GM12878 (cell line): ENCODE results near the gene GSG1L2.

Experiments
- CTCF ChIP-seq, 3 experiments: IDR thresholded peaks in 2 of 3; conservative IDR thresholded peaks in 1 of 3; 2 replicates each; pipeline ENCODE4 v1.5.1; 2011; ENCODE audit warnings: low read depth in 3 of 3, low read length in 3 of 3, mild to moderate bottlenecking in 3 of 3, control low read depth in 2 of 3, moderate library complexity in 2 of 3, inconsistent platforms in 1 of 3, mixed read lengths in 1 of 3; ENCODE audit not compliant: control insufficient read depth in 2 of 3, insufficient read depth in 1 of 3; ENCODE audit errors: extremely low read depth in 1 of 3
- ESRRA ChIP-seq: IDR thresholded peaks from 2 replicates; pipeline ENCODE4 v1.6.1; 2012; ENCODE audit warnings: mild to moderate bottlenecking, low read length, improper control_type of control experiment
- ETV6 ChIP-seq, 2 experiments: fragments of 450-650 bp in 1 of 2; IDR thresholded peaks in 1 of 2; conservative IDR thresholded peaks in 1 of 2; 2 replicates each; pipeline ENCODE4 v1.6.1; 2014; ENCODE audit warnings: antibody characterized with exemption in 1 of 2, borderline replicate concordance in 1 of 2, low read depth in 1 of 2, mild to moderate bottlenecking in 1 of 2, moderate library complexity in 1 of 2
- POLR2AphosphoS5 ChIP-seq: IDR thresholded peaks from 2 replicates; pipeline ENCODE4 v1.6.1; 2011; ENCODE audit warnings: mild to moderate bottlenecking, low read length, inconsistent platforms
- RAD51 ChIP-seq: fragments of 450-650 bp; IDR thresholded peaks from 2 replicates; pipeline ENCODE4 v1.6.1; 2016; ENCODE audit warnings: moderate library complexity, mild to moderate bottlenecking, inconsistent platforms
- SREBF2 ChIP-seq: IDR thresholded peaks from 2 replicates; pipeline ENCODE4 v1.6.1; 2012; ENCODE audit warnings: mild to moderate bottlenecking, low read length
- YY1 ChIP-seq: IDR thresholded peaks from 2 replicates; pipeline ENCODE4 v1.6.1; 2011; ENCODE audit warnings: low read depth, mild to moderate bottlenecking, low read length
- TF ChIP-seq, protein P1 (sequence below): IDR thresholded peaks from 2 replicates; pipeline ENCODE4 v1.6.1; 2012; ENCODE audit warnings: mild to moderate bottlenecking, low read depth, low read length

DNA sequence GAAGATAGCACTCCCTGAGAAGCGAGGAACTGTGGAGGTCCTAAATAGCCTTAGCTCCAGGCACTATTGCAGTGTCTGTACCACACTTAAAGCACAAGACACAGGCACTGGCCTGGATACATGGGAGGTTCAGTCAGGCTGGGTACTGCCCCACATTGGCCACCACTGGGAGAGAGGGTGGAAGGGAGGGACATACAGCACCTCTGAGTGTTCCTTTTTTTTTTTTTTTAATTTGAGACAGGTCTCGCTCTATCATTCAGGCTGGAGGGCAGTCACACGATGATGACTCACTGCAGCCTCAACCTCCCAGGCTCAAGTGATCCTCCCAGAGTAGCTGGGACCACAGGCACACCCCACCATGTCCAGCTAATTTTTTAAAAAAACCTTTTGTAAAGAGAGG, 1.4 kb downstream of the GSG1L2 start:
- TF ChIP-seq YY1 = no peak
- no peak for TF ChIP-seq ETV6 (conservative IDR thresholded peaks at IDR 0.05 in 1 of 2, IDR thresholded peaks at IDR 0.05 in 1 of 2; ENCODE audit: borderline replicate concordance in 1 of 2, low read depth in 1 of 2)
- no peak for TF ChIP-seq RAD51
- no peak for TF ChIP-seq POLR2AphosphoS5
- no peak for TF ChIP-seq SREBF2
- no peak for TF ChIP-seq ESRRA
- no peak for TF ChIP-seq CTCF (IDR thresholded peaks at IDR 0.05 in 2 of 3, conservative IDR thresholded peaks at IDR 0.05 in 1 of 3; ENCODE audit: control insufficient read depth in 2 of 3, extremely low read depth in 1 of 3, insufficient read depth in 1 of 3, low read depth in 3 of 3, low read length in 3 of 3)
- TF ChIP-seq, protein P1, sequence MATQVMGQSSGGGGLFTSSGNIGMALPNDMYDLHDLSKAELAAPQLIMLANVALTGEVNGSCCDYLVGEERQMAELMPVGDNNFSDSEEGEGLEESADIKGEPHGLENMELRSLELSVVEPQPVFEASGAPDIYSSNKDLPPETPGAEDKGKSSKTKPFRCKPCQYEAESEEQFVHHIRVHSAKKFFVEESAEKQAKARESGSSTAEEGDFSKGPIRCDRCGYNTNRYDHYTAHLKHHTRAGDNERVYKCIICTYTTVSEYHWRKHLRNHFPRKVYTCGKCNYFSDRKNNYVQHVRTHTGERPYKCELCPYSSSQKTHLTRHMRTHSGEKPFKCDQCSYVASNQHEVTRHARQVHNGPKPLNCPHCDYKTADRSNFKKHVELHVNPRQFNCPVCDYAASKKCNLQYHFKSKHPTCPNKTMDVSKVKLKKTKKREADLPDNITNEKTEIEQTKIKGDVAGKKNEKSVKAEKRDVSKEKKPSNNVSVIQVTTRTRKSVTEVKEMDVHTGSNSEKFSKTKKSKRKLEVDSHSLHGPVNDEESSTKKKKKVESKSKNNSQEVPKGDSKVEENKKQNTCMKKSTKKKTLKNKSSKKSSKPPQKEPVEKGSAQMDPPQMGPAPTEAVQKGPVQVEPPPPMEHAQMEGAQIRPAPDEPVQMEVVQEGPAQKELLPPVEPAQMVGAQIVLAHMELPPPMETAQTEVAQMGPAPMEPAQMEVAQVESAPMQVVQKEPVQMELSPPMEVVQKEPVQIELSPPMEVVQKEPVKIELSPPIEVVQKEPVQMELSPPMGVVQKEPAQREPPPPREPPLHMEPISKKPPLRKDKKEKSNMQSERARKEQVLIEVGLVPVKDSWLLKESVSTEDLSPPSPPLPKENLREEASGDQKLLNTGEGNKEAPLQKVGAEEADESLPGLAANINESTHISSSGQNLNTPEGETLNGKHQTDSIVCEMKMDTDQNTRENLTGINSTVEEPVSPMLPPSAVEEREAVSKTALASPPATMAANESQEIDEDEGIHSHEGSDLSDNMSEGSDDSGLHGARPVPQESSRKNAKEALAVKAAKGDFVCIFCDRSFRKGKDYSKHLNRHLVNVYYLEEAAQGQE = no peak
